ENCODE measurements around the gene AKT1. TPM values are rescaled to one million over a fixed set of nuclear protein-coding genes. Genes with fewer than 3 reads are reported as not detected.

Gene AKT1
- total and polyA plus RNA-seq, 2 of the 13 experiments (the other 11 are each of a cell fraction or from before 2014, with no cell fraction given), result 96.2 to 116 TPM

- TF ChIP-seq ZNF496 (CRISPR knock-in tag; IDR thresholded peaks at IDR 0.05; ENCODE audit: insufficient replicate concordance) (no peak), ZNF83 (CRISPR knock-in tag; IDR thresholded peaks at IDR 0.05; ENCODE audit: borderline replicate concordance) (no peak), RNF2 (conservative IDR thresholded peaks at IDR 0.05; ENCODE audit: low read depth) (no peak), ZNF619 (CRISPR knock-in tag; IDR thresholded peaks at IDR 0.05) (no peak), SOX5 (CRISPR knock-in tag; IDR thresholded peaks at IDR 0.05; ENCODE audit: borderline replicate concordance) (peak; percentile 5; the same call in 1 of the 2 replicates), DMAP1 (CRISPR knock-in tag; IDR thresholded peaks at IDR 0.05) (peak; percentile 74; the same call in 1 of the 2 replicates), HOXA7 (CRISPR knock-in tag; IDR thresholded peaks at IDR 0.05) (no peak), ZNF44 (CRISPR knock-in tag; IDR thresholded peaks at IDR 0.05) (no peak), LCORL (IDR thresholded peaks at IDR 0.05) (no peak), LCORL (CRISPR knock-in tag; IDR thresholded peaks at IDR 0.05) (peak; percentile 68), ZNF570 (CRISPR knock-in tag; IDR thresholded peaks at IDR 0.05; ENCODE audit: borderline replicate concordance) (no peak), ZBTB42 (CRISPR knock-in tag; IDR thresholded peaks at IDR 0.05) (no peak), GABPA (IDR thresholded peaks at IDR 0.05; ENCODE audit: low read depth, low read length) (no peak), GABPA (CRISPR knock-in tag; IDR thresholded peaks at IDR 0.05; ENCODE audit: low read depth) (peak; percentile 47; the same call in 1 of the 2 replicates), ZNF331 (CRISPR knock-in tag; IDR thresholded peaks at IDR 0.05) (0 out of 2 replicates have a peak, but pooled peaks have one; percentile 48), ELF1 (CRISPR knock-in tag; IDR thresholded peaks at IDR 0.05) (peak; percentile 49; the same call in 1 of the 2 replicates), ZNF282 (IDR thresholded peaks at IDR 0.05; ENCODE audit: partially characterized antibody) (no peak), TMF1 (CRISPR knock-in tag; IDR thresholded peaks at IDR 0.05; ENCODE audit: low read depth) (no peak; the same call in 1 of the 2 replicates), ZSCAN25 (CRISPR knock-in tag; IDR thresholded peaks at IDR 0.05) (no peak), TEAD3 (CRISPR knock-in tag; optimal IDR thresholded peaks at IDR 0.05; ENCODE audit: borderline replicate concordance) (peak; percentile 58), CHD2 (IDR thresholded peaks at IDR 0.05; ENCODE audit: low read depth, low read length) (no peak; the same call in 1 of the 2 replicates), ZFP1 (CRISPR knock-in tag; IDR thresholded peaks at IDR 0.05) (peak; percentile 85; the same call in 1 of the 2 replicates), PHF8 (CRISPR knock-in tag; IDR thresholded peaks at IDR 0.05) (peak; percentile 64), PHF5A (CRISPR knock-in tag; IDR thresholded peaks at IDR 0.05; ENCODE audit: low read depth, unreplicated experiment) (peak; percentile 62)
- TF ChIP-seq, protein P1, sequence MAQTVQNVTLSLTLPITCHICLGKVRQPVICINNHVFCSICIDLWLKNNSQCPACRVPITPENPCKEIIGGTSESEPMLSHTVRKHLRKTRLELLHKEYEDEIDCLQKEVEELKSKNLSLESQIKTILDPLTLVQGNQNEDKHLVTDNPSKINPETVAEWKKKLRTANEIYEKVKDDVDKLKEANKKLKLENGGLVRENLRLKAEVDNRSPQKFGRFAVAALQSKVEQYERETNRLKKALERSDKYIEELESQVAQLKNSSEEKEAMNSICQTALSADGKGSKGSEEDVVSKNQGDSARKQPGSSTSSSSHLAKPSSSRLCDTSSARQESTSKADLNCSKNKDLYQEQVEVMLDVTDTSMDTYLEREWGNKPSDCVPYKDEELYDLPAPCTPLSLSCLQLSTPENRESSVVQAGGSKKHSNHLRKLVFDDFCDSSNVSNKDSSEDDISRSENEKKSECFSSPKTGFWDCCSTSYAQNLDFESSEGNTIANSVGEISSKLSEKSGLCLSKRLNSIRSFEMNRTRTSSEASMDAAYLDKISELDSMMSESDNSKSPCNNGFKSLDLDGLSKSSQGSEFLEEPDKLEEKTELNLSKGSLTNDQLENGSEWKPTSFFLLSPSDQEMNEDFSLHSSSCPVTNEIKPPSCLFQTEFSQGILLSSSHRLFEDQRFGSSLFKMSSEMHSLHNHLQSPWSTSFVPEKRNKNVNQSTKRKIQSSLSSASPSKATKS (CRISPR knock-in tag; IDR thresholded peaks at IDR 0.05), result no peak
- TF ChIP-seq, protein P2, sequence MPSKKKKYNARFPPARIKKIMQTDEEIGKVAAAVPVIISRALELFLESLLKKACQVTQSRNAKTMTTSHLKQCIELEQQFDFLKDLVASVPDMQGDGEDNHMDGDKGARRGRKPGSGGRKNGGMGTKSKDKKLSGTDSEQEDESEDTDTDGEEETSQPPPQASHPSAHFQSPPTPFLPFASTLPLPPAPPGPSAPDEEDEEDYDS (CRISPR knock-in tag; IDR thresholded peaks at IDR 0.05), result peak; percentile 98
Measured at GRCh38 chr14:104766863-104767633, 28.5 kb downstream of the AKT1 start (continued).
